Epithelial cell of esophagus (primary cell): ENCODE results near the gene CCDC178.
"Not testable (repeated sequence)": the region's sequence is repeated elsewhere in the genome, so short reads cannot be mapped to it uniquely, and the experiment has no call there.

ENCODE experiments used
- DNase-seq: peaks from one replicate; pipeline ENCODE4 v3.0.0; 2010; ENCODE audit warnings: low read depth
- H3K4me3 ChIP-seq: 2 replicates; pipeline ENCODE4 v1.5.1; 2011; ENCODE audit warnings: mild to moderate bottlenecking, low read length, control low read depth
- TF ChIP-seq, protein P1 (sequence below): IDR thresholded peaks from 2 replicates; pipeline ENCODE4 v1.5.1; 2011; ENCODE audit warnings: low read depth, mild to moderate bottlenecking, low read length, control low read depth, inconsistent platforms; ENCODE audit not compliant: insufficient read depth; ENCODE audit errors: missing control alignments

Gene CCDC178

DNA sequence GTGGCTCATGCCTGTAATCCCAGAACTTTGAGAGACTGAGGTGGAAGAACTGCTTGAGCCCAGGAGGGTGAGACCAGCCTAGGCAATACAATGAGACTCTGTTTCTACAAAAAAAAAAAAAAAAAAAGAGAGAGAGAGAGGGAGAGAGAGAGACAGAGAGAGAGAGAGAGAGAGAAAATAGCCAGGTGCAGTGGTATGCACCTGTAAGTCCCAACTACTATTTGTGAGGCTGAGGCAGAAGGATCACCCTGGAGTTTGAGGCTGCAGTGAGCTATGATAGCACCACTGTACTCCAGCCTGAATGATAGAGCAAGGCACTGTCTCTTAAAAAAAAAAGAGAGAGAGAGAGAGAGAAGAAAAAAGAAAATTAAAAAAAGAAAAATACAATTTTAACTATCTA lies 245.7 kb downstream of the CCDC178 start:
- H3K4me3 ChIP-seq = no peak overlapping the region
- TF ChIP-seq, protein P1, sequence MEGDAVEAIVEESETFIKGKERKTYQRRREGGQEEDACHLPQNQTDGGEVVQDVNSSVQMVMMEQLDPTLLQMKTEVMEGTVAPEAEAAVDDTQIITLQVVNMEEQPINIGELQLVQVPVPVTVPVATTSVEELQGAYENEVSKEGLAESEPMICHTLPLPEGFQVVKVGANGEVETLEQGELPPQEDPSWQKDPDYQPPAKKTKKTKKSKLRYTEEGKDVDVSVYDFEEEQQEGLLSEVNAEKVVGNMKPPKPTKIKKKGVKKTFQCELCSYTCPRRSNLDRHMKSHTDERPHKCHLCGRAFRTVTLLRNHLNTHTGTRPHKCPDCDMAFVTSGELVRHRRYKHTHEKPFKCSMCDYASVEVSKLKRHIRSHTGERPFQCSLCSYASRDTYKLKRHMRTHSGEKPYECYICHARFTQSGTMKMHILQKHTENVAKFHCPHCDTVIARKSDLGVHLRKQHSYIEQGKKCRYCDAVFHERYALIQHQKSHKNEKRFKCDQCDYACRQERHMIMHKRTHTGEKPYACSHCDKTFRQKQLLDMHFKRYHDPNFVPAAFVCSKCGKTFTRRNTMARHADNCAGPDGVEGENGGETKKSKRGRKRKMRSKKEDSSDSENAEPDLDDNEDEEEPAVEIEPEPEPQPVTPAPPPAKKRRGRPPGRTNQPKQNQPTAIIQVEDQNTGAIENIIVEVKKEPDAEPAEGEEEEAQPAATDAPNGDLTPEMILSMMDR = no peak
- DNase-seq = no peak

DNA sequence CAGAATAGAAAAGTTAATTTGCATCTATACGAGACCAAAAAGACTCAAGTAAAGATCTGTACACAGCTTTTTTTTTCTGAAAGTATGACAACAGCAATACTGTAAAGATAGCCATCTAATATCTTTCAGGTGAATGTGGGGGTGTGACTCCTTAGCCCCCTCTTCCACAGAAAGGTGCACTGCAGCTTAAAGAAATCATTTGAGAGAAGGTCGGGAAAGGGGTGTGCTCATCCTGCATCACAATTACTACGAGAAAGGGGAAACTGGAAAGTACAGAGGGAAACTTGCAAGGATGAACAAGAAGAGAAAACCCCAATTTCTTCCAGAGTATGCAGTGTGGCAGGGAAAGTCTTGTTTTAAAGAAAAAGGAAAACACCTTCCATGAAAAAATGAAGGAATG lies 255.6 kb downstream of the CCDC178 start:
- TF ChIP-seq, protein P1 = peak; percentile 12
- no peak overlapping the region for H3K4me3 ChIP-seq

DNA sequence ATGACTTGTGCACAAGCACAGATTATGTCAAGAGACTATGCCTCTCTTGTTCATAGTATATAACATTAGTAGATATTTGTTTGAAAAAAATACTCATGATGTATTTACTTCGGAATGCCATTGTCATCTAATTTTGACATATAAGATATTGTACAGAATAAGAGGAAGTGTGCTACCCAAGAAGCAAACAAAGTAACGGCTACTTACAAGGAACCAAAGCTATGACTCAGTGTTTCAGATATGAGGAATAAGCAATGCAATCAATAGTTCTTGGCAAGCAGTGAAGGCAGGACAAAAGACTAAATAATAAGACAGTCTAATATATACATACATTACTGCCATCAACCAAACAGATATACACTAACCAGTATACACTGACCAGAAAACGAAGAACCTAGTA lies 256.3 kb downstream of the CCDC178 start:
- TF ChIP-seq, protein P1 = no peak
- no peak overlapping the region for H3K4me3 ChIP-seq
- peak; percentile 34 for DNase-seq

More for the DNA sequence above, 255.6 kb downstream of the CCDC178 start:
- no peak for DNase-seq

DNA sequence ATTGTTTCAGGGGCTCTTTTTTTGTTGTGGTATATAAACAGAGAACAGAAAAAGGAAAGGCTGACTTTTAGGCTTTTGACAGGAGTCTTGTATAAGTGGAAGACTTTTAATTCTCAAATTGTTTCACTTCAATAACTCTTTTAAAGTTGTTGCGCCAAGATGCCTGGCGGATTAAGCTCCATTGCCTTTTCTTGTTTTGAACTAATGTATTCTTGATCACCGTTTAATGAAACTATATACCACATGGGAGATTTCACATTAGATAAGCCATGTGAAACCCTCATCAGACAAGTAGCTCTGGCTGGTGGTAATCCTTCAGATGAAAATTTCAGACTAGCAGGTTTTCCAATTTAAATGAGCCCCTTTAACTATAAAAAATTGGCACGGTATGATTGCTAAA lies 257.4 kb downstream of the CCDC178 start:
- DNase-seq = no peak
- TF ChIP-seq, protein P1 = no peak
- H3K4me3 ChIP-seq = no peak overlapping the region

DNA sequence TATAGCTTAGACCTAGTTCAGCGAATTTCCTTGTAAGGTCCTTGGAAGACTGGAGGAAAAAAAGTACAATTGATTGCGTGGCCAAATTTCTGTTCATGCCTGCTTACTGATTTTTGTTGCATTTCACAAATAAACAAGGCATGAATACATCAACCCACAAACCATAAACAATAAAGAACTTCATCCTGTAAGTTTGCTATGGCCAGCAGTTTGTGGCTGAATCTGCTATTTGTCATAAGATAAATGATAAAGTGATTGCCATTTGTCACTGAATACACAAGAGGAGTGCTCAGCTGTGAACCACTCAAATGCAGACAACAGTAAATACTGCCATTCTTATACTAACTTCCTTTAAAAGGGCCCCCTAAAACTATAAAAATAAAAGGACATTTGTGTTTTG lies 259.5 kb downstream of the CCDC178 start:
- no peak overlapping the region for H3K4me3 ChIP-seq

DNA sequence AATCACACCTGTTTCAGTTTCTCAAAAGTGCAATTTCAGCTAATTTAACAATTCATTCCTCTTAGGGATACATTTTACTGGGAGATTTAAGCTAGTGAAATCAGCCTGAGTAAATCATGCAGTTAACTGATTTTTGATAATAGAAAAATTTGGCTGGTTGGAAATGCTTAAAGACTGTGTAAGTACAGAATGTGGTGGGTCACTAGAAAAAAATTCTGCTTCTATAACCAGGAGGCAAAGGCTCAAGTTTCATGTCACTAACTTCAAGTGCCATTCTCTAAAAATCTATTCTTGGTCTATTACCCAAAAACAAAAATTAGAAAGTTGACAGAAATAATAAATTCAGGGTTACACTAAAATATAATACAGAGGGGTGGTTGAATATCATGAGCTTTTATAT lies 271.3 kb downstream of the CCDC178 start:
- no peak overlapping the region for H3K4me3 ChIP-seq
- TF ChIP-seq, protein P1 = no peak
- no peak for DNase-seq

More for the DNA sequence above, 259.5 kb downstream of the CCDC178 start:
- TF ChIP-seq, protein P1 = no peak
- no peak for DNase-seq

DNA sequence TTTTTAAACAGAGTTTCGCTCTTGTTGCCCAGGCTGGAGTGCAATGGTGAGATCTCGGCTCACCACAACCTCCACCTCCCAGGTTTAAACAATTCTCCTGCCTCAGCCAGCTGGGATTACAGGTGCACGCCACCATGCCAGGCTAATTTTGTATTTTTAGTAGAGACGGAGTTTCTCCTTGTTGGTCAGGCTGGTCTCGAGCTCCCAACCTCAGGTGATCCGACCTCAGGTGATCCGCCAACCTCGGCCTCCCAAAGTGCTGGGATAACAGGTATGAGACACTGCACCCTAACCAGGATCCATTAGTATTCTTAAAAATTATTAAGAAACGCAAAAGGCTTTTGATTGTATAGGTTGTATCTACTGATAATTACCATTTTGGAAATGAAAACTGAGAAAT lies 276.4 kb downstream of the CCDC178 start:
- not testable (repeated sequence) for H3K4me3 ChIP-seq, DNase-seq

DNA sequence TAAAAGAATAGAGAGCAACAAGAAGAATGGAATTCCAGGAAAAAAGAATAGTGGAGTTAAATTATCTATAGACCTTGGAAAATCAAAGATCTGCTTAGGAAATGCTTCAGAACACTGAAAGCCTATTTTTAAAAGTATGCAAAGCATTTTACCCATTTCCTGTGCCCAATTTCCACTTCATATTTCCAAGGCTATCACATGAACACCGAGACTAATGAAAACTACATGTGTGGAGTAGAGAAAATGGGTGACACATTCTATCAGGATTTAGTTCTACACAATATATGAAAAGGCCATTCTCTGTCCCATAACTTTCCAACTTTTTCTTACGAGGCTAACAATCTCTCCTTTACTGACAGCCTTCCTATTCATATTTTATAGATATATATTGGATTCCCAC lies 279.4 kb downstream of the CCDC178 start:
- TF ChIP-seq, protein P1 = no peak
- DNase-seq = no peak
- no peak overlapping the region for H3K4me3 ChIP-seq
